AG09319 (cell line): ENCODE measurements around the gene IFITM5.

ENCODE experiments used
- DNase-seq: peaks from one replicate; pipeline ENCODE4 v3.0.0-alpha.2; 2010; ENCODE audit warnings: low read depth; ENCODE audit errors: extremely low read depth
- TF ChIP-seq, protein P1 (sequence below): IDR thresholded peaks from 2 replicates; pipeline ENCODE4 v1.5.1; 2011; ENCODE audit warnings: low read depth, mild to moderate bottlenecking, inconsistent platforms, low read length, moderate library complexity

The IFITM5 gene

GRCh38 chr11:281486-282161, 17.7 kb downstream of the IFITM5 start:
- DNase-seq: no peak

GRCh38 chr11:280706-281485, 18.4 kb downstream of the IFITM5 start:
- TF ChIP-seq, protein P1, sequence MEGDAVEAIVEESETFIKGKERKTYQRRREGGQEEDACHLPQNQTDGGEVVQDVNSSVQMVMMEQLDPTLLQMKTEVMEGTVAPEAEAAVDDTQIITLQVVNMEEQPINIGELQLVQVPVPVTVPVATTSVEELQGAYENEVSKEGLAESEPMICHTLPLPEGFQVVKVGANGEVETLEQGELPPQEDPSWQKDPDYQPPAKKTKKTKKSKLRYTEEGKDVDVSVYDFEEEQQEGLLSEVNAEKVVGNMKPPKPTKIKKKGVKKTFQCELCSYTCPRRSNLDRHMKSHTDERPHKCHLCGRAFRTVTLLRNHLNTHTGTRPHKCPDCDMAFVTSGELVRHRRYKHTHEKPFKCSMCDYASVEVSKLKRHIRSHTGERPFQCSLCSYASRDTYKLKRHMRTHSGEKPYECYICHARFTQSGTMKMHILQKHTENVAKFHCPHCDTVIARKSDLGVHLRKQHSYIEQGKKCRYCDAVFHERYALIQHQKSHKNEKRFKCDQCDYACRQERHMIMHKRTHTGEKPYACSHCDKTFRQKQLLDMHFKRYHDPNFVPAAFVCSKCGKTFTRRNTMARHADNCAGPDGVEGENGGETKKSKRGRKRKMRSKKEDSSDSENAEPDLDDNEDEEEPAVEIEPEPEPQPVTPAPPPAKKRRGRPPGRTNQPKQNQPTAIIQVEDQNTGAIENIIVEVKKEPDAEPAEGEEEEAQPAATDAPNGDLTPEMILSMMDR: no peak
- DNase-seq: no peak

More at GRCh38 chr11:281486-282161, 17.7 kb downstream of the IFITM5 start:
- TF ChIP-seq, protein P1: no peak

GRCh38 chr11:279966-280705, 19.2 kb downstream of the IFITM5 start:
- TF ChIP-seq, protein P1: no peak
- no peak for DNase-seq

- TF ChIP-seq, protein P1: no peak
- no peak for DNase-seq
These were observed 20.0 kb downstream of the IFITM5 start for GRCh38 chr11:279040-279965.

GRCh38 chr11:278001-278951, 21.1 kb downstream of the IFITM5 start, which contains the start of gene NLRP6:
NLRP6 (plus strand) TSS chr11:278407; CDS start chr11:278570, 163 bp downstream.
- TF ChIP-seq, protein P1: no peak
- no peak for DNase-seq

GRCh38 chr11:276219-276618, 23.1 kb downstream of the IFITM5 start:
- TF ChIP-seq, protein P1: no peak

More at GRCh38 chr11:276219-276618, 23.1 kb downstream of the IFITM5 start:
- DNase-seq: no peak
